H9 (cell line): ENCODE data around the gene SLC6A2. TPM values are rescaled to one million over a fixed set of nuclear protein-coding genes. Genes with fewer than 3 reads are reported as not detected.

Source experiments
- DNase-seq: peaks from one replicate; pipeline ENCODE4 v3.0.0-alpha.2; 2017
- H2AFZ ChIP-seq: one replicate; pipeline ENCODE4 v1.6.1; 2013; ENCODE audit warnings: mild to moderate bottlenecking, low read length, control low read depth, moderate library complexity
- H2AK5ac ChIP-seq: 2 replicates; pipeline ENCODE4 v1.6.1; 2013; ENCODE audit warnings: low read length, control low read depth, mixed read lengths; ENCODE audit not compliant: insufficient read length
- H2BK120ac ChIP-seq: one replicate; pipeline ENCODE4 v1.6.1; 2013; ENCODE audit warnings: low read depth, mild to moderate bottlenecking, low read length, control low read depth, inconsistent platforms; ENCODE audit not compliant: poor library complexity, severe bottlenecking
- H2BK12ac ChIP-seq: 2 replicates; pipeline ENCODE4 v1.6.1; 2013; ENCODE audit warnings: low read length, control low read depth, mixed read lengths, low read depth; ENCODE audit not compliant: insufficient read length
- H2BK15ac ChIP-seq: 2 replicates; pipeline ENCODE4 v1.6.1; 2013; ENCODE audit warnings: low read depth, low read length, control low read depth
- H2BK20ac ChIP-seq: one replicate; pipeline ENCODE4 v1.6.1; 2013; ENCODE audit warnings: low read depth, mild to moderate bottlenecking, low read length, control low read depth, inconsistent platforms; ENCODE audit not compliant: poor library complexity, severe bottlenecking
- H2BK5ac ChIP-seq: 2 replicates; pipeline ENCODE4 v1.6.1; 2013; ENCODE audit warnings: low read length, control low read depth, mixed read lengths; ENCODE audit not compliant: insufficient read length
- H3K14ac ChIP-seq: 2 replicates; pipeline ENCODE4 v1.6.1; 2013; ENCODE audit warnings: low read length, control low read depth; ENCODE audit not compliant: insufficient read depth
- H3K18ac ChIP-seq: 2 replicates; pipeline ENCODE4 v1.6.1; 2013; ENCODE audit warnings: low read depth, mild to moderate bottlenecking, mixed read lengths, low read length, control low read depth; ENCODE audit not compliant: insufficient read length
- H3K23ac ChIP-seq: 2 replicates; pipeline ENCODE4 v1.6.1; 2013; ENCODE audit warnings: low read length, control low read depth, mixed read lengths, low read depth; ENCODE audit not compliant: insufficient read length
- H3K23me2 ChIP-seq: 2 replicates; pipeline ENCODE4 v1.6.1; 2013; ENCODE audit warnings: low read depth, mild to moderate bottlenecking, mixed read lengths, low read length, control low read depth; ENCODE audit not compliant: insufficient read length, poor library complexity, severe bottlenecking
- H3K27ac ChIP-seq: 2 replicates; pipeline ENCODE4 v1.5.1; 2013; ENCODE audit warnings: low read length, control low read depth, mixed read lengths, low read depth; ENCODE audit not compliant: insufficient read length
- H3K27me3 ChIP-seq: 2 replicates; pipeline ENCODE4 v1.6.1; 2013; ENCODE audit warnings: low read length, control low read depth, inconsistent platforms; ENCODE audit not compliant: insufficient read depth
- H3K4ac ChIP-seq: 2 replicates; pipeline ENCODE4 v1.6.1; 2013; ENCODE audit warnings: low read depth, mild to moderate bottlenecking, control low read depth, inconsistent platforms, low read length, moderate library complexity
- H3K4me1 ChIP-seq: 2 replicates; pipeline ENCODE4 v1.6.1; 2013; ENCODE audit warnings: low read length, control low read depth, inconsistent platforms; ENCODE audit not compliant: insufficient read depth
- H3K4me2 ChIP-seq: 2 replicates; pipeline ENCODE4 v1.6.1; 2013; ENCODE audit warnings: low read length, control low read depth, mixed read lengths; ENCODE audit not compliant: insufficient read length, insufficient read depth
- H3K56ac ChIP-seq: 2 replicates; pipeline ENCODE4 v1.6.1; 2013; ENCODE audit warnings: low read depth, mild to moderate bottlenecking, mixed read lengths, low read length, control low read depth; ENCODE audit not compliant: insufficient read length
- H3K79me1 ChIP-seq: 2 replicates; pipeline ENCODE4 v1.6.1; 2013; ENCODE audit warnings: low read depth, mild to moderate bottlenecking, moderate library complexity, low read length, control low read depth, inconsistent platforms; ENCODE audit not compliant: insufficient read depth, poor library complexity, severe bottlenecking
- H3K79me2 ChIP-seq: 2 replicates; pipeline ENCODE4 v1.6.1; 2013; ENCODE audit warnings: low read length, control low read depth, inconsistent platforms; ENCODE audit not compliant: insufficient read depth
- H3K9ac ChIP-seq: 2 replicates; pipeline ENCODE4 v1.6.1; 2013; ENCODE audit warnings: low read length, control low read depth, mixed read lengths; ENCODE audit not compliant: insufficient read length; ENCODE audit errors: extremely low read depth
- H3K9me3 ChIP-seq: one replicate; pipeline ENCODE4 v1.6.1; 2013; ENCODE audit warnings: low read depth, low read length, inconsistent platforms; ENCODE audit not compliant: control insufficient read depth
- H3T11ph ChIP-seq: one replicate; pipeline ENCODE4 v1.6.1; 2013; ENCODE audit warnings: mild to moderate bottlenecking, low read length, control low read depth, inconsistent platforms
- H4K20me1 ChIP-seq: one replicate; pipeline ENCODE4 v1.6.1; 2013; ENCODE audit not compliant: control insufficient read depth, insufficient read length, insufficient read depth
- H4K5ac ChIP-seq: 2 replicates; pipeline ENCODE4 v1.6.1; 2013; ENCODE audit warnings: low read depth, mild to moderate bottlenecking, mixed read lengths, low read length, control low read depth; ENCODE audit not compliant: insufficient read length
- H4K8ac ChIP-seq: replicated peaks from 2 replicates; pipeline ENCODE4 v1.6.1; 2013; ENCODE audit warnings: low read length, control low read depth, mixed read lengths, low read depth; ENCODE audit not compliant: insufficient read length
- H4K91ac ChIP-seq: 2 replicates; pipeline ENCODE4 v1.6.1; 2013; ENCODE audit warnings: low read depth, mild to moderate bottlenecking, moderate library complexity, mixed read lengths, low read length, control low read depth; ENCODE audit not compliant: insufficient read length
- H3K27ac Mint-ChIP-seq, 3 experiments: 2 replicates in 2 of 3; 3 replicates in 1 of 3; pipeline ENCODE4 v1.8.0; 2020 to 2021; ENCODE audit warnings: mixed read lengths in 3 of 3, mild to moderate bottlenecking in 1 of 3, moderate library complexity in 1 of 3
- H3K27me3 Mint-ChIP-seq: 2 replicates; pipeline ENCODE4 v1.8.0; 2021; ENCODE audit warnings: low read depth, mild to moderate bottlenecking, moderate library complexity, mixed read lengths
- H3K36me3 Mint-ChIP-seq, 3 experiments: 2 replicates in 2 of 3; 3 replicates in 1 of 3; pipeline ENCODE4 v1.8.0; 2020 to 2021; ENCODE audit warnings: low read depth in 3 of 3, mixed read lengths in 3 of 3; ENCODE audit not compliant: insufficient read depth in 1 of 3
- H3K4me1 Mint-ChIP-seq, 2 experiments: 2 replicates each; pipeline ENCODE4 v1.8.0; 2020; ENCODE audit warnings: mixed read lengths in 2 of 2
- H3K4me3 Mint-ChIP-seq, 2 experiments: 2 replicates in 1 of 2; 3 replicates in 1 of 2; pipeline ENCODE4 v1.8.0; 2020 to 2021; ENCODE audit warnings: mild to moderate bottlenecking in 2 of 2, mixed read lengths in 2 of 2, moderate library complexity in 1 of 2
- H3K9me3 Mint-ChIP-seq, 2 experiments: 2 replicates in 1 of 2; 3 replicates in 1 of 2; pipeline ENCODE4 v1.8.0; 2020; ENCODE audit warnings: mild to moderate bottlenecking in 2 of 2, mixed read lengths in 2 of 2, moderate library complexity in 1 of 2
- total RNA-seq: library from RNA; stranded (reverse); gene quantifications from 2 replicates; pipeline ENCODE4 v1.2.1, GENCODE V29; 2021
- TF ChIP-seq, protein P1 (sequence below): fragments of 200-600 bp; sonication (generic); conservative IDR thresholded peaks from 3 replicates; pipeline ENCODE4 v1.8.0; 2021; ENCODE audit warnings: antibody characterized with exemption, mild to moderate bottlenecking

SLC6A2 gene
- total RNA-seq, 1 experiment from 2014 or later: 0.24 TPM

- no peak overlapping the region for H3K4me2 ChIP-seq
- TF ChIP-seq, protein P1, sequence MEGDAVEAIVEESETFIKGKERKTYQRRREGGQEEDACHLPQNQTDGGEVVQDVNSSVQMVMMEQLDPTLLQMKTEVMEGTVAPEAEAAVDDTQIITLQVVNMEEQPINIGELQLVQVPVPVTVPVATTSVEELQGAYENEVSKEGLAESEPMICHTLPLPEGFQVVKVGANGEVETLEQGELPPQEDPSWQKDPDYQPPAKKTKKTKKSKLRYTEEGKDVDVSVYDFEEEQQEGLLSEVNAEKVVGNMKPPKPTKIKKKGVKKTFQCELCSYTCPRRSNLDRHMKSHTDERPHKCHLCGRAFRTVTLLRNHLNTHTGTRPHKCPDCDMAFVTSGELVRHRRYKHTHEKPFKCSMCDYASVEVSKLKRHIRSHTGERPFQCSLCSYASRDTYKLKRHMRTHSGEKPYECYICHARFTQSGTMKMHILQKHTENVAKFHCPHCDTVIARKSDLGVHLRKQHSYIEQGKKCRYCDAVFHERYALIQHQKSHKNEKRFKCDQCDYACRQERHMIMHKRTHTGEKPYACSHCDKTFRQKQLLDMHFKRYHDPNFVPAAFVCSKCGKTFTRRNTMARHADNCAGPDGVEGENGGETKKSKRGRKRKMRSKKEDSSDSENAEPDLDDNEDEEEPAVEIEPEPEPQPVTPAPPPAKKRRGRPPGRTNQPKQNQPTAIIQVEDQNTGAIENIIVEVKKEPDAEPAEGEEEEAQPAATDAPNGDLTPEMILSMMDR: no peak
- no peak overlapping the region for H2BK120ac ChIP-seq
- Mint-ChIP-seq H3K36me3 (peaks cover 6 to 27% (median 8%) of the 10 kb centered on the region in 3 experiments), H3K4me1 (peaks cover 16 to 20% of the 10 kb centered on the region in 2 experiments), H3K27me3 (peaks cover 9% of the 10 kb centered on the region), H3K4me3 (no peak overlapping the region), H3K9me3 (peaks cover 24 to 42% of the 10 kb centered on the region in 2 experiments), H3K27ac (no peak overlapping the region)
- no peaks in the 10 kb centered on the region for H4K20me1 ChIP-seq
- no peaks in the 10 kb centered on the region for H3K27me3 ChIP-seq
- H3K23ac ChIP-seq: no peak overlapping the region
- no peaks in the 10 kb centered on the region for H3K23me2 ChIP-seq
- no peak overlapping the region for H4K5ac ChIP-seq
- H4K8ac ChIP-seq: no peak overlapping the region
- no peak overlapping the region for H2AFZ ChIP-seq
- DNase-seq: no peak
- no peaks in the 10 kb centered on the region for H3K79me1 ChIP-seq
- H2BK12ac ChIP-seq: no peak overlapping the region
- no peaks in the 10 kb centered on the region for H3K4me1 ChIP-seq
- H3K18ac ChIP-seq: no peak overlapping the region
- H3K79me2 ChIP-seq: no peaks in the 10 kb centered on the region
- no peak overlapping the region for H3K4ac ChIP-seq
- H2BK15ac ChIP-seq: no peak overlapping the region
- no peak overlapping the region for H2BK20ac ChIP-seq
- H3T11ph ChIP-seq: no peak overlapping the region
- H3K56ac ChIP-seq: no peak overlapping the region
- H3K27ac ChIP-seq: no peak overlapping the region
- no peak overlapping the region for H3K9ac ChIP-seq
- no peak overlapping the region for H2AK5ac ChIP-seq
- H2BK5ac ChIP-seq: no peak overlapping the region
- peaks cover 15% of the 10 kb centered on the region for H3K9me3 ChIP-seq
- no peak overlapping the region for H4K91ac ChIP-seq
- H3K14ac ChIP-seq: no peak overlapping the region
Measured at GRCh38 chr16:55630774-55631173, 25.0 kb upstream of the SLC6A2 start.
